Fibroblast of the aortic adventitia (primary cell): Measurements from ENCODE around the gene ZBTB5. TPM values are rescaled to one million over a fixed set of nuclear protein-coding genes. Genes with fewer than 3 reads are reported as not detected.

ENCODE experiments used
- DNase-seq: peaks from one replicate; pipeline ENCODE4 v3.0.0-alpha.2; 2010; ENCODE audit warnings: low read depth
- H3K4me3 ChIP-seq: 2 replicates; pipeline ENCODE4 v1.5.1; 2011; ENCODE audit warnings: low read depth, mild to moderate bottlenecking, control low read depth, low read length, moderate library complexity
- CTCF ChIP-seq: IDR thresholded peaks from 2 replicates; pipeline ENCODE4 v1.5.1; 2011; ENCODE audit warnings: mild to moderate bottlenecking, low read length, control low read depth, inconsistent platforms; ENCODE audit not compliant: insufficient read depth
- total RNA-seq: library from RNA; depleted of rRNA; stranded (reverse); fragments of >200 nt; gene quantifications from 2 replicates; pipeline ENCODE4 v1.2.3, GENCODE V29; 2012; ENCODE audit warnings: low replicate concordance

The ZBTB5 gene
- total RNA-seq, 1 donor = 9.3 TPM

DNA sequence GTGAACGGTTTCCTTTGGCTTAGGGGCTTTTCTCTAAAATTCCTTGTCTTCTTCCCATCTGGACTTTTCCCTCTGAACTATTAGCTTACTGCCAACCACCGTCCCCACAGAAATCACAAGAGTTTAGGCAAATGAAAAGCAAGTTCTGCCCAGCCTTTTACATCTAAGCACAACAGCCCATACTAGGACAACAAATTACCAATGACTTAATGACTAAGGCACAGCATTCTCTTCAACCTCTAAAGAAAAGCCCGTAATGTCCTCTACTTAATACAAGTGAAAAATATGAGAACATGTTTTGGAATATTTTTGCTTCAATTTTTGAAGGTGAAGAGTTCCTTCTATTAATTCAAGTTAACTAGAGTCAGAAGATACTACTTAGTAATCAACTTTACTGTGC is 1.2 kb downstream of the ZBTB5 start:
- H3K4me3 ChIP-seq = peak overlapping the region; percentile 98
- no peak for TF ChIP-seq CTCF
- DNase-seq = peak; percentile 16

DNA sequence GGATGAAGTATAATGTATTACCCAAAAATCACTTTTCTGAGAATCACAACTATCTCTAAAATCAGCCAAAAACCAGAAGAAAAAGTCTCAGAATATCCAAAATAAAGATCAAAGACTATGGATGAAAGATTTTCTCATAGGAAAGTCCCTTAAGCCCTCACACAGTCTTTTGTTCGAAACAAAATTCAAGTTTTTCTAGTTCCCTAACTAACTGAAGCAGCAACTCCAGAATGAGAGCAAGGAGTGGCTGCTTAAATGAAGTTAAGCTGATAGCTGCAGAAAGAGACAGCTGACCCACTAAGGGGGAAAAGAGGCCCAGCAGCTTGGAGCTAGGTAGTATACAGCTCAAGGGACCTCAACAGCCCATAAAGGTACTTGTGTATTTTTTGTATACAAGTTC is 8.4 kb downstream of the ZBTB5 start:
- H3K4me3 ChIP-seq = no peak overlapping the region
- TF ChIP-seq CTCF = no peak
- no peak for DNase-seq

GRCh38 chr9:37455884-37456647 is 9.2 kb downstream of the ZBTB5 start:
- no peak for TF ChIP-seq CTCF
- H3K4me3 ChIP-seq = no peak overlapping the region
- DNase-seq = no peak

GRCh38 chr9:37454238-37454637 is 11.0 kb downstream of the ZBTB5 start:
- TF ChIP-seq CTCF = no peak
- H3K4me3 ChIP-seq = no peak overlapping the region
- peak; percentile 11 for DNase-seq

- TF ChIP-seq CTCF = no peak
- DNase-seq = no peak
- no peak overlapping the region for H3K4me3 ChIP-seq
Observed at GRCh38 chr9:37453827-37454226, 11.4 kb downstream of the ZBTB5 start.

GRCh38 chr9:37452611-37453010 is 12.6 kb downstream of the ZBTB5 start:
- H3K4me3 ChIP-seq = no peak overlapping the region
- DNase-seq = no peak
- TF ChIP-seq CTCF = no peak

DNA sequence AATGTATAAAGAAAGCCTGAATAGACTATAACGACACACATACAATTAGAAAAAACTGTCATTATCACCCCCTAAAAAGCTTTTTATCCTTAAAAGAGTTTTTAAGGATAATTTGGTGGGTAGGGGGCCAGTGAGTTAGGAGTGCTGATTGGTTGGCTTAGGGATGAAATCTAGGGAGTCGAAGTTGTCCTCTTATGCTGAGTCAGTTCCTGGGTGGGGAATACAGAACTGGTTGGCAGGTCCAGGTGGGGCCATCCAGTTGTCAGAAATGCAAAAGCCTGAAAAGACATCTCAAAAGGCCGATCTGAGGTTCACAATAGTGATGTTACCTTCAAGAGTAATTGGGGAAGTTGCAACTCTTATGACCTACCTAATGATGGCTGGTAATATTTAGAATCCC is 13.6 kb downstream of the ZBTB5 start:
- no peak overlapping the region for H3K4me3 ChIP-seq
- no peak for DNase-seq
- no peak for TF ChIP-seq CTCF
